NCI-H1930 (cell line): Measurements from ENCODE around the gene LENG9.

Experiments
- DNase-seq, 2 experiments: peaks; one replicate each; lab custom pipeline; 2025; lab: John Stamatoyannopoulos, UW

The LENG9 gene

GRCh38 chr19:54439174-54439851, 24.3 kb downstream of the LENG9 start:
- no peak for DNase-seq

- DNase-seq: no peak
Observed at GRCh38 chr19:54436628-54437252, 26.8 kb downstream of the LENG9 start.

- no peak for DNase-seq
Observed at GRCh38 chr19:54436031-54436523, 27.5 kb downstream of the LENG9 start.

GRCh38 chr19:54435551-54436016, 28.0 kb downstream of the LENG9 start:
- DNase-seq: no peak

- DNase-seq: no peak
Observed at GRCh38 chr19:54434873-54435214, 28.7 kb downstream of the LENG9 start.

- DNase-seq: no peak
Observed at GRCh38 chr19:54434112-54434872, 29.3 kb downstream of the LENG9 start.

- no peak for DNase-seq
Observed at GRCh38 chr19:54433697-54434096, 29.9 kb downstream of the LENG9 start.

- no peak for DNase-seq
Observed at GRCh38 chr19:54432144-54432738, 31.3 kb downstream of the LENG9 start.

- DNase-seq: no peak
Observed at GRCh38 chr19:54431255-54431838, 32.2 kb downstream of the LENG9 start.

GRCh38 chr19:54430306-54431254, 33.0 kb downstream of the LENG9 start:
- DNase-seq: no peak

GRCh38 chr19:54429545-54430227, 33.9 kb downstream of the LENG9 start:
- DNase-seq: no peak

- no peak for DNase-seq
Observed at GRCh38 chr19:54429176-54429495, 34.4 kb downstream of the LENG9 start.

GRCh38 chr19:54428323-54429175, 35.0 kb downstream of the LENG9 start:
- DNase-seq: no peak

GRCh38 chr19:54427586-54427985, 36.0 kb downstream of the LENG9 start:
- DNase-seq: no peak

GRCh38 chr19:54426291-54426931, 37.2 kb downstream of the LENG9 start:
- no peak for DNase-seq

- DNase-seq: no peak
Observed at GRCh38 chr19:54425382-54425723, 38.2 kb downstream of the LENG9 start.

- DNase-seq: no peak
Observed at GRCh38 chr19:54424660-54425381, 38.8 kb downstream of the LENG9 start.

GRCh38 chr19:54424201-54424600, 39.4 kb downstream of the LENG9 start:
- no peak for DNase-seq

- no peak for DNase-seq
Observed at GRCh38 chr19:54422136-54422535, 41.4 kb downstream of the LENG9 start.
